Esophagus squamous epithelium (tissue), 4 donors: Measurements from ENCODE around the gene ITM2B.

ENCODE experiments used
- CTCF ChIP-seq, 6 experiments: fragments of 450-650 bp in 4 of 6; fragments of 200-600 bp in 2 of 6; sonication (generic) in 2 of 6; IDR thresholded peaks; one replicate each; pipeline ENCODE4 v1.5.1; 2016 to 2019; ENCODE audit warnings: antibody characterized with exemption in 6 of 6, mild to moderate bottlenecking in 4 of 6, moderate library complexity in 4 of 6
- POLR2A ChIP-seq, 4 donors: fragments of 450-650 bp; IDR thresholded peaks; one replicate each; pipeline ENCODE4 v1.6.1; 2017; ENCODE audit warnings: antibody characterized with exemption in 4 of 4, mild to moderate bottlenecking in 4 of 4, moderate library complexity in 3 of 4

GRCh38 chr13:48234566-48235340 is 1.7 kb downstream of the ITM2B start:
- TF ChIP-seq CTCF (IDR thresholded peaks at IDR 0.05): no peak
- no peak for TF ChIP-seq POLR2A (IDR thresholded peaks at IDR 0.05)
